ENCODE results near the gene PHKG1. TPM values are rescaled to one million over a fixed set of nuclear protein-coding genes. Genes with fewer than 3 reads are reported as not detected.
"Not testable (repeated sequence)": the region's sequence is repeated elsewhere in the genome, so short reads cannot be mapped to it uniquely, and the experiment has no call there.

Gene PHKG1
- total RNA-seq, 1 donor from 2014 or later, result 0.78 TPM

DNA sequence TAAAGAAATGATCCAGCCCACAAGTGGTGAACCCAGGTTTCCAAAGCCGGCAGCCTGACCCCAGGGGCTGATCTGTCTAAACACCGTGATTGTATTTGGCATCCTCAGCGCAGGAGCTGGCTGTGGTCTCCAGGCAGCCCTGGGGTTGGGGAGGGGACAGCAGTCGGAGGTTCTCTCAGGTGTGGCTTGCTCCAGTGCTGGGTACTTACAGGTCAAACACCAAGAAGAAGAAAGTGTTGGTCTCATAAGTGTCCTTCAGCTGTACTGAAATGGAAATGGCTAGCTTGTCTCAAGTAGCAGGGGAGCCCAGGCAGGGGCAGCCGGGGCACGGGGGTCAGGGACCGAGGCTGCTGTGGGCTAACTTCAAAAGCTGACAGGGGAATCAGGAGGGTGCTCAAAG is 6.0 kb downstream of the PHKG1 start:
- DNase-seq (ENCODE audit: low spot score) (no peak), ATAC-seq (no peak)

DNA sequence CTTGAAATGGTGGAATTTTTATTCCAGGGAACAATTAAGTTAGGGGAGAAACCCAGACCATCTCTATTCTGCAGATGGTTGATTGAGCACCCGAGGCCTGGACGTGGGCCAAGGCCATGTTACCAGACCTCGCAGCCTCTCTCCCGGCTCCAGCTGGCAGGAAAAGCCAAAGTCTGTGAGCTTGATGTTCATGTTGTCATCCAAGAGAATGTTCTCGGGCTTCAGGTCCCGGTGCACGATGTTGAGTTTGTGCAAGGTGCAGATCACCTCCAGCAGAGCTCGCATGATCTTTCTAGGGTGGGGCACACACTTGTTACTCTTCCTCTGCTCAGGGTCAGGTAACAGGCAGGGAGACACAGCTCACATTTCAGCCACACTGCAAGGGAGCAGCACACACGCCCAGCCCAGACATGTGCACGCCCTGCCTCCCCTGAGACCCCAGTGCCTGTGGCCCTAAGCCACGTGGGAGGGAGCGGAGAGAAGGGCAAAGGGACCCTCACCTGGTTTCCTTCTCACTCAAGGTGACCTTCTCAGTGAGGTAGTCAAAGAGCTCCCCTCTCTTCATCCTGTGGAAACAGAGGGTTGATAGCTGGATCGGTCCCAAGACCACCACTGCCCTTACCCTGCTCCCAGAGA is 9.5 kb downstream of the PHKG1 start:
- ATAC-seq, result peak; percentile 61
- peak; percentile 81 for DNase-seq (ENCODE audit: low spot score)

DNA sequence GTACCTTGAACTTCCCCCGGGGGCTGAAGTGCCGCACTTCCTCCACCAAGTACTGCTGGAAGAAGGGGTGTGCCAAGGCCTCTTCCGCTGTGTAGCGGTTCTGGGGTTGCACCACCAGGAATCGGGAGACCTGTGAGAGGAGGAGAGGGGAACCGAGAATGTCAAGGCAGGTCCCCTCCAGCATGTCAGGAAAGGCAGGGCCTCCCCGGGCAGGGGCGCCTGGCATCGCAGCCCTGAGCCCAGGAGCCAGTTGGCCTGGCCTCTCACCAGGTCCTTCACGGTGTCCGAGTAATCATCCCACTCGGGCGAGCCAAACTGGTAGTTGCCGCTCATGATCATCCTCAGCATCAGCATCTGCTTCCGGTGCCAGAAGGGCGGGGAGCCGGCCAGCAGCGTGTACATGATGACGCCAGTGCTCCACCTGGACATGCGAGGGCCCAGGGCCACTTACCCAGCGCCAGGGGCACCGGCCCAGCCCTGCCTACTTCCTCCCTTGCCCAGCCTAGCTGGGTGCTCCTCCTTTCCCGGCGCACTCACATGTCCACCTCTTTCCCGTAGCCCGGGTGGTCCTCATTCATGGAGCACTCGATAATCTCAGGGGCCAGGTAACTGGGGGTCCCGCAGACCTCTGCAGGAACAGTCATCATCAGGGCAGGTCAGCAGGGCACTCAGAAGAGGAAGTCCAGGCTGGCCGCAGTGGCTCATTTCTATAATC is 11.0 kb downstream of the PHKG1 start:
- ATAC-seq (no peak), DNase-seq (ENCODE audit: low spot score) (no peak)

DNA sequence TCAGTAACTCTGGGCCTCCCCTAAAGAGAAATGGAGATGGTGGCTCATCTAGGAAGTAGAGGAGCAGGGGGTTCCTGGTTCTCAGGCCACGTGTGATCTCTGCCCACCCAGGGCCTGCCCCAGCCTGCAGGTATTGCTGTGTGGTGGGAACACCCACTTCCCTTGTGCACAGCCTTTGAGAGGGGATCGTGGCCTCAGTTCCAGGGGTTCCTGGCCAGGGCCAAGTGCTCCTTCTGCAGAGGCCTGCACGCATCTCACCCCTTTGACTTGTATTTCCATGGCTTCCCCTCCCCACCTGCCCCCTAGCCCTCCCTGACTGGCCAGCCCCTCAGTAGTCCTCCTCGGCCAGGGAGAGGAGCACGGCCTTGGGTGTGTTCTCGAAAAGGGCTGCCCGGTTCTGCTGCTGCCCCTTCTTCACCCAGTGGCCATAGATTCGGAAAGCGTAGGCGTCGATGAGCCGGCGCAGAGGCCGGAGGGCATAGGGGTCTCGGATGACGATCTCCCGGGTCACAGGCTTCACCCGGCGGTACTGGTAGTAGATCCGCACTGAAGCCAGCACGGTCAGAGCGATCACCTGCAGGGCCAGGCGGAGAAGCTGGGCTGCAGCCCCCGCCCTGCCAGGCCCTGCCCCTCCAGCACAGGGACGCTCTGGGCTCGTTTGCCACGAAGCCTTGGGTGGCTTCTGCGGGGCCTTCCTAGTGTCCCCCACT is 11.9 kb downstream of the PHKG1 start:
- not testable (repeated sequence) for DNase-seq (ENCODE audit: low spot score); ATAC-seq

DNA sequence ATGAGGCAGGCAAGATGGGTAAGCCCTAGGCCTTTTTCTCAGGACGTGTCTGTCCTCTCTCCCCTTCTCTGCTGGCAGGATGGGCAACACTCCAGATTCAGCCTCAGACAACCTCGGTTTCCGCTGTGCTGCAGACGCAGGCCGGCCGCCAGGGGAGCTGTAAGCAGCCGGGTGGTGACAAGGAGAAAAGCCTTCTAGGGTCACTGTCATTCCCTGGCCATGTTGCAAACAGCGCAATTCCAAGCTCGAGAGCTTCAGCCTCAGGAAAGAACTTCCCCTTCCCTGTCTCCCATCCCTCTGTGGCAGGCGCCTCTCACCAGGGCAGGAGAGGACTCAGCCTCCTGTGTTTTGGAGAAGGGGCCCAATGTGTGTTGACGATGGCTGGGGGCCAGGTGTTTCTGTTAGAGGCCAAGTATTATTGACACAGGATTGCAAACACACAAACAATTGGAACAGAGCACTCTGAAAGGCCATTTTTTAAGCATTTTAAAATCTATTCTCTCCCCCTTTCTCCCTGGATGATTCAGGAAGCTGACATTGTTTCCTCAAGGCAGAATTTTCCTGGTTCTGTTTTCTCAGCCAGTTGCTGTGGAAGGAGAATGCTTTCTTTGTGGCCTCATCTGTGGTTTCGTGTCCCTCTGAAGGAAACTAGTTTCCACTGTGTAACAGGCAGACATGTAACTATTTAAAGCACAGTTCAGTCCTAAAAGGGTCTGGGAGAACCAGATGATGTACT is 13.1 kb downstream of the PHKG1 start:
- peak; percentile 85 for ATAC-seq
- DNase-seq (ENCODE audit: low spot score), result peak; percentile 91

DNA sequence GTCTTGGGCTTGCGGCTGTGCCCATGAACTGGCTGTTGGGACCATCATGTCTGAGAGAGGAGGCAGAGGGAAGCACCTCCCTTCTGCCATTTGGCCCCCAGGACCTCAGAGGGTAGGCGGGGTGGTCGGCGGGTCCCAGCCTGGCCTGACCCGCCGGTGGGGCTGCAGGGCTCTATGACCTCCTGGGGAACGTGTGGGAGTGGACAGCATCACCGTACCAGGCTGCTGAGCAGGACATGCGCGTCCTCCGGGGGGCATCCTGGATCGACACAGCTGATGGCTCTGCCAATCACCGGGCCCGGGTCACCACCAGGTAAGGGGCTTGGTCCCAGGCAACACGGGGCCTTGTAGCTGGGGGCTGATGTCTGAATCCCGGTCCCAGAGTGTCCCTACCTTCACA is 14.6 kb downstream of the PHKG1 start:
- no peak for DNase-seq (ENCODE audit: low spot score)
- ATAC-seq, result no peak

DNA sequence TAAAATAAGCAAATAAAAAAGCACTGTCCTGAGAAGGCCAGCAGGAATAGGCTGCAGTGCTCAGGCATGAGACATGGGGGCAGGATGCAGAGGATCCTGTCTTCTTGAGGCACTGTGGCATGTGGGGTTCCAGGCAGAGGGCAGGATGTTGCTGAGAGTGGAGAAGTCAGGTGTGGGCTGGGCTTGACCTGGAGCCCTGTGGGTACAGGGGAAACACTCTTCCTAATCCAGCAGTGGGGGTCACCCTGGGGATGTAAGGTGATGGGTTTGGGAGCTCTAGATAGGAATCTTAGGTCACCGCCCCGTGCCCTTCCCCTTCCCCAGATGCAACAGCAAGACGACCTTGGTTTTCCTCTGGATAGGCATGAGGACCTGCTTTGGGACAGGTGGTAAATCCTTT is 15.1 kb downstream of the PHKG1 start:
- ATAC-seq, result no peak
- no peak for DNase-seq (ENCODE audit: low spot score)

DNA sequence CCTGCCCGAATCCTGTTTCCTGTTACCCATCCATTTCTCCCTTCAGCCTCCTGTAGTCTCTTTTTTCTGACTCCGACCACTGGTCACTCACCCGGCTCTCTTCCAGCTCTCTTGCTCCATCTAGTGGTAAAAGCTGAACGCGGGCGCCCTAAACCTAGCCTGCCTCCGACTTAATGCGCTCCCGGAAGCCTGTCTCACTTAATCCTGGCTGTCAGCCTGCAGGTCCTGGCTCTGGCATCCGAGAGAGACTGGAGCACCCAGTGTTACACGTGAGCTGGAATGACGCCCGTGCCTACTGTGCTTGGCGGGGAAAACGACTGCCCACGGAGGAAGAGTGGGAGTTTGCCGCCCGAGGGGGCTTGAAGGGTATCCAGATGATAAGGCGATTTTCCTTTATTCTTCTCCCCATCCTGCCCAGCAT is 18.4 kb downstream of the PHKG1 start:
- peak; percentile 95 for DNase-seq (ENCODE audit: low spot score)
- peak; percentile 97 for ATAC-seq

DNA sequence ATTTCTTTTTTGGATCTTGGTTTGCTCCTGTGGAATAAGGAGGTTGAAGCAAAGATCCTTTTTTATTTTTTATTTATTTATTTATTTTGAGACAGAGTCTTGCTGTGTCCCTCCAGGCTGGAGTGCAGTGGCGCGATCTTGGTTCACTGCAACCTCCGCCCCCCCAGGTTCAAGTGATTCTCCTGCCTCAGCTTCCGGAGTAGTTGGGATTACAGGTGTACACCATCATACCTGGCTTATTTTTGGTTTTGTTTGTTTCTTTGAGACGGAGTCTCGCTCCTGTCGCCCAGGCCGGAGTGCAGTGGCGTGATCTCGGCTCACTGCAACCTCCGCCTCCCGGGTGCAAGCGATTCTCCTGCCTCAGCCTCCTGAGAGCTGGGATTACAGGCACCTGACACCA is 26.4 kb downstream of the PHKG1 start:
- DNase-seq (ENCODE audit: low spot score); ATAC-seq: not testable (repeated sequence)

DNA sequence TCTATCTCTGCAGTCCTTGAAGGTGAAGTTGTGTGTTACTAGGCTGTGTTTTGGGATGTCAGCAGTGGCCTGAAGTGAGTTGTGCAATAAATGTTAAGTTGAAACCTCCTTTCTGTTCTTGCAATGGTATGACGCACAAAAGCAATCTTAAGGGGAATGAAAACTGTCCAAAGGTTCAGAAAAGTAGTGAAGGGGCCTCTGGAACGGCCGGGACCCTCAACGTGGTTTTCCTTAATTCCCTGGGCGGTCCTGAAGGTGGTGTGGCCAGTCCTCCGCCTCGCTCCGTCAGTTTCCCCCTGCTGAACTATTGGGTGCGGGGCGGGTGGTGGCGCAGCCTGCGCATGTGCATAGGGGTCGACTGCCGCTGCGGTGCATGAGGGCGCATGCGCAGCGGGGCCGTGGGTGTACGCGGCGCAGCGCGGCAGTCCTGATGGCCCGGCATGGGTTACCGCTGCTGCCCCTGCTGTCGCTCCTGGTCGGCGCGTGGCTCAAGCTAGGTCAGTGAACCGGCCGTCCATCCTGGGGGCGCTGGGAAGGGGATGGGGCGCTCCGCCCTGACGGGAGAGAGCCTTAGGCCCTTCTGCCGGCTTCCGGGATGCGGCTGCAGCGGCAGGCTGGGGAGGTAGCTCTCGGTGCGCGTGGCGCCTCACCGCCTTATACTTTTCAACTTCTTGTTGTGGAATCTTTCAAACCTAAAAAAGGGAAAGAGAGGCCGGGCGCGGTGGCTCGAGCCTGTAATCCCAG is 28.7 kb downstream of the PHKG1 start, which contains the start of gene SUMF2:
Gene SUMF2, plus strand, starts transcription at position 405 of the 744 bp plus-strand sequence. Its CDS starts 26 bp downstream, at position 431.
- ATAC-seq, result peak; percentile 95
- DNase-seq (ENCODE audit: low spot score), result peak; percentile 96

DNA sequence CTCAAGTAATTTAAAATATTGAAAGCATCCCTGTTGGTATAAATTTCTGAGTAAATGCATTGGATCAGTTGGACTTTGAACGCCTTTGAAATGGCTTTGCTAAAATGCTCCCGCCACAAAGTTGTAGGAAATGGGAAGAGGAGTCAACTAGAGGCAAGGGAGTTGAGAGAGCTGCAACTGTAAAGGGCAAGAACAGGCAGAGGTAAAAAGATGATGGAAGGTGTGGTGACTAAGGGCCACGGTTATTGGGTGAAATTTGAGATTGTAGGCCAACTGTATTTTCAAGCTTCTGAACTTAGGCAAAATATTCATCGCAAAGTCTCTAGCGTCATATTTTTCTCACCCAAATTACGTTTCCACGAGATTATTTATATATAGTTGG is 29.3 kb downstream of the PHKG1 start:
- DNase-seq (ENCODE audit: low spot score), result no peak
- no peak for ATAC-seq

DNA sequence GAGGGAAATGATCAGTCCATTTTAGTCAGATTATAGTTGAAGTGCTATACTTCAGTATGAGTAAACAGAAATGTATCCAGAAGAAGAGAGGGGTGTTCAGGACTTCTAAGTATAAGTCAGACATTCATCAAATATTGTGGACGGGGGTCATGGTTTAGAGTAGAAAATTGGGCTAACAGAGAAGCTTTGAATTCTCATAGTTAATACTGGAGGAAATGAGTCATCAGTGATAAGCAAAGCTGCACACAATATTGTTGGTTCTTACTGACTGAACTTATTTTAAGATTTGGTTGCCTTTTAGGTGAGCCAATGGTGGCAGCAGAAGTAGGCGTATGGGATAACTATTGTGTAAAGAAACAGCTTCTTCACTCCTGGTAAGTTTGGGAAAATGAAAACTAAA is 30.4 kb downstream of the PHKG1 start:
- ATAC-seq (no peak), DNase-seq (ENCODE audit: low spot score) (no peak)

DNA sequence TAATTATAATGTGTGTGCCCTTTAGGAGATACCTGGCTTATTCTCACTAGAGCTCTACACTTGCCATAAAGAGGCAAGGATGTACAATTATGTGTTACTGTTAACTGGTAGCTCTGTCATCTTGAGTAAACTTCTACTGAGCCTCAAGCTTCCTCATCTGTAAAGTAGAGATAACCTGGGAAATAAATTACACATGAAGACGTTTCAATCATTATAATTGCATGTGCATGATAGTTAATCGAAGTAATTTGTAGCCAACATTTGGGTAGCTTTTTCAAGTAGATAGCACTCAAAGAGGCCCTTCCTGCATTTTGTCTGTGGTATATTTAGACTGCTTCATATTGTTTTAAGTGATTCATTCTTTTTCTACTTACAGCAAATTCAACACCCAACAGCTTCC is 38.8 kb downstream of the PHKG1 start:
- ATAC-seq (no peak), DNase-seq (ENCODE audit: low spot score) (no peak)

DNA sequence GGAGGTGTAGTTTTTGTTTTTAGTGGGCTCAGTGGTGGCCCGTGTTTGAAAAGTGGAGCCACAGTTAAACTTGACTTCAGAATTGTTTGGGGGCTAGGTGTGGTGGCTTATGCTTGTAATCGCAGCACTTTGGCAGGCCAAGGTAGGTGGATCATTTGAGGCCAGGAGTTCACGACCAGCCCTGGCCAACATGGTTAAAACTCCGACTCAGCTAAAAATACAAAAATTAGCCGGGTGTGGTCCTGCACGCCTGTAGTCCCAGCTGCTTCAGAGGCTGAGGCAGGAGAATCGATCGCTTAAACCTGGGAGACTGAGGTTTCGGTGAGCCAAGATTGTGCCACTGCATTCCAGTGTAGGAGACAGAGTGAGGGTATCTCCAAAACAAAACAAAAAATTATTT is 39.4 kb downstream of the PHKG1 start:
- ATAC-seq (no peak), DNase-seq (ENCODE audit: low spot score) (no peak)

DNA sequence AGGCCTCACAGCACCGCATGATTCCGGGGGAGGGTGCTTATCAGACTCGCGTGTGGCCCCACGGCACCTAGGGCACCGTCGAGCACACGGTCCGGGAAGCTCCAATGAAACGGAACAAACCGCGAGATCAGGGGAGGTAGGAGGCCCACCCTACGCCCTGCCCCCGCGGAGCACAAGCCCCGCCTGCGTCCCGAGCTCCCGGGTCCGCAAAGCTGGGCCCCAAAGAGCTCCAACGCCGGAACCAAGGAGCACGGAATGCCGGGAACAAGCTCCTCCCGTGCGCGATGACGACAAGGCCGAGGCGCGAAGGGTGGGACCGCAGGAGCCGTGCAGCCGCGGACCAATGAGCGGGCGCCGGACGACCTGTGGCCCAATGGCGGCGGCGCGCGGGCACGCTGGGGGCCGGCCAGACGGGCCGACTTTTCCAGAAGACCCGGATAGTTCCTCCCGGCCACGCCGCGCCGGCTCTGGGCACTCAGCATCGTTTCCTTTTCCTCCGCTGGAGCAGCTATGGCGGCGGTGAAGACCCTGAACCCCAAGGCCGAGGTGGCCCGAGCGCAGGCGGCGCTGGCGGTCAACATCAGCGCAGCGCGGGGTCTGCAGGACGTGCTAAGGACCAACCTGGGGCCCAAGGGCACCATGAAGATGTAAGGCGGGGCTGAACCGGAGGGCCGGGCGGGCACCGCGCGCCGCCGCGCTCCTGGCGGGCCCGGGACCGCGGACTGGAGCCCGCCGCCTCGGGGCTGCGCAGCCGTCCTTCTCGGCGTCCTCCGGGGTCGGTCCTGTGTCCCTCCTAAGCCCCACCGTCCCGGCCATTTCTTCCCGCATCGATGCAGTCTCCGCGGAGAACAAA is 41.2 kb downstream of the PHKG1 start, which contains the start of the genes CCT6A and PSPH:
Gene CCT6A, plus strand, starts transcription at position 427 of the 853 bp plus-strand sequence. Its CDS starts 84 bp downstream, at position 511.
Gene PSPH, minus strand, starts transcription at position 106 of the 853 bp plus-strand sequence. CDS start 30,232 bp downstream, outside the sequence.
- peak; percentile 94 for ATAC-seq
- peak; percentile 99 for DNase-seq (ENCODE audit: low spot score)

DNA sequence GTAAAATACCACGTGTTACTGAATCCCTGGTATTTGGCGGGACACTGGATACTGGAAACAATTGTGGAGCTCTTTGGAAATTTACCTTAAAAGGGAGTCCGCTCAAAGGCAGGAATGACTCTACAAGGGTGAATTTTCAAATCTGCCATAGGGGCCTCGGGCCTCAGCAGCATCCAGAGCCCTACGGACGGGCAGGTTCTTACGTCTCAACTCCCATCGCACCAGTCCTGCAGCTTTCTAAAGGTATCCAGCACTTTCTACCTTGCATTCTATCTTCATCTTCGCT is 41.8 kb downstream of the PHKG1 start:
- ATAC-seq (no peak), DNase-seq (ENCODE audit: low spot score) (no peak)

DNA sequence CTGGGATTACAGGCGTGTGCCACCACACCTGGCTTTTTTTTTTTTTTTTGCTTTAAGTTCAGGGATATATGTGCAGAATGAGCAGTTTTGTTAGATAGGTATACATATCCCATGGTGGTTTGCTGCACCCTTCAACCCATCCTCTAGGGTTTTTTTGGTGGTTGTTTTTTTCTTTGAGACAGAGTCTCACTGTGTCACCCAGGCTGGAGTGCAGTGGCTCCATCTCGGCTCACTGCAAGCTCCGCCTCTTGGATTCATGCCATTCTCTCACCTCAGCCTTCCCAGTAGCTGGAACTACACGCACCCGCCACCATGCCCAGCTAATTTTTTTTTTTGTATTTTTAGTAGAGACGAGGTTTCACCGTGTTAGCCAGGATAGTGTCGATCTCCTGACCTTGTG is 44.0 kb downstream of the PHKG1 start:
- DNase-seq (ENCODE audit: low spot score) (peak; percentile 75), ATAC-seq (peak; percentile 11)

DNA sequence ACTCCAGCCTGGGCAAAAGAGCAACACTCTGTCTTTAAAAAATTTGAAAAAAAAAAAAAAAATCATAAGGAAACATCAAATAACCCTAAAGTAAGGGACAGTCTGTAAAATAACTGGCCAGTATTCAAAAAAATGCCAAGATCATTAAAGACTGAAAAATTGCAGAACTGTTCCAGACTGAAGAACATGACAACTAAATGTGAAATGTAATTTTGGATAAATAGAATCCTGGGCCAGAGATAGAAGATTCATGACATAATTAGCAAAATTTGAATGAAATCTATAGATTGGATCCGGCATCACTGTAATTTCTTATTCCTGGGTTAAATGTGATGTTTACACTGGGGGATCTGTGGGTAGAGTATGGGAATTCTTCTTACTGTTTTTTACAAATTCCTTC is 44.5 kb downstream of the PHKG1 start:
- ATAC-seq (no peak), DNase-seq (ENCODE audit: low spot score) (no peak)

DNA sequence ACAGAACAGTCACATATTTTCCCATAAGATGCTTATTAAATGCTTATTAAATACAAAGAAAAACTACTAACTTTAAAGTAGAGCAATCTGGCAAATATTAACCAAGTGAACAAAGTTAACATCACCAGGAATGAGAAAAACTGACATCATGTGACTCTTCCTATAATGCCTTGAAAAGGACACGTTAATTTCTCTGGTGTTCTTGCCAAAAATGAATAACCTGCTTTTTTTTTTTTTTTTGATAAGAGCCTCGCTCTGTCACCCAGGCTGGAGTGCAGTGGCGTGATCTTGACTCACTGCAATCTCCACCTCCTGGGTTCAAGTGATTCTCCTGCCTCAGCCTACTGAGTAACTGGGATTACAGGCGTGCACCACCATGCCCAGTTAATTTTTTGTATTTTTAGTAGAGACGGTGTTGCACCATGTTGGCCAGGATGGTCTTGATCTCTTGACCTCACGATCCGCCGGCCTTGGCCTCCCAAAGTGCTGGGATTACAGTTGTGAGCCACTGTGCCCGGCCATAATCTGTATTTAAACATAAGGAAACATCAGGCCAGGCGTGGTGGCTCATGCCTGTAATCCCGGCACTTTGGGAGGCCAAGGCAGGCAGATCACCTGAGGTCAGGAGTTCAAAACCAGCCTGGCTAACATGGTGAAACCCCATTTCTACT is 45.2 kb downstream of the PHKG1 start:
- not testable (repeated sequence) for DNase-seq (ENCODE audit: low spot score); ATAC-seq
